ENCODE data around the gene COPZ1. TPM values are rescaled to one million over a fixed set of nuclear protein-coding genes. Genes with fewer than 3 reads are reported as not detected.
A peak's percentile ranks its signal among the peaks of the same experiment; 100 is the strongest.

Gene COPZ1
- total and polyA plus RNA-seq, 4 experiments from 2014 or later = 81.6 to 200 (median 121) TPM

DNA sequence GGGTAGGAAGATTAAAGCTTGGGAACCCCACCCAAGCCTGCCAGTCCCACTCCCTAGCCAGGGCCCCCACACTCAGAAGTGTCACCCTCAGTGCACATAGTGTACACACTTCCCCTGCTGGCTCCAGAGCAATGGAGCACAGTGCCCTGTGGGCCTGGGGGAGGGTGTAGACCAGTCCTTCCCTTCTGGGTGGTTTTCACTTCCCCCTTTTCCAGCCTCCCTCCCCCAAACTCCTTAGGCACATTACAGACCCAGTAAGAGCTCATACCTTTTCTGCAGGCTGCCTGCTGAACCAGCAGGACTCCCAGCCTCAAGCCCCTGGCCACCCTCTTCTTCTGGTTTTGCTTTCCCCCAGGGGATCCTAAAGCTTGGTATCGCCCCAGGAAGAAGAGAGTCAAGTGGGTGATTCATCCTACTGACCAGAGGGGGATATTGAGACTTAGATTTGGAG, 59.7 kb downstream of the COPZ1 start, which contains the start of gene ZNF385A:
ZNF385A (minus strand) TSS at position 143 of the 451 bp plus-strand sequence. CDS start 219 bp downstream, outside the sequence.
- Histone ChIP-seq H3K9me3 (ENCODE audit: control insufficient read depth in 1 of 2, low read length in 2 of 2) (no peaks in the 10 kb centered on the region), H3K4me3 (ENCODE audit: low read length in 2 of 2) (no peak within 1 kb of the TSS), H3K4me1 (ENCODE audit: insufficient read depth, low read length) (no peaks in the 10 kb centered on the region), H3K27me3 (ENCODE audit: insufficient read depth, low read length) (no peaks in the 10 kb centered on the region), H3K36me3 (ENCODE audit: insufficient read depth, low read length) (no peaks in the 10 kb centered on the region), H3K27ac (ENCODE audit: low read depth, low read length) (no peak within 1 kb of the TSS)
- Mint-ChIP-seq H3K4me3 (no peak within 1 kb of the TSS), H3K27ac (peak within 1 kb of the TSS in 1 of 7 donors; percentile 57), H3K4me1 (peaks cover 2 to 7% (median 5%) of the 10 kb centered on the region in 4 donors), H3K27me3 (no peaks in the 10 kb centered on the region), H3K36me3 (no peaks in the 10 kb centered on the region), H3K9me3 (no peaks in the 10 kb centered on the region)
- peak in 1 of 5 donors; percentile 5 for DNase-seq
- ChIA-PET POLR2A (ENCODE audit: partially characterized antibody) (no interaction called here), CTCF (ENCODE audit: partially characterized antibody) (interaction anchor here (10.3 kb wide), 1 partner anchor 14 kb away, joined by 108 read pairs; no protein-coding TSS in a partner anchor)
- intact Hi-C loops (cut with micrococcal nuclease) = no loop called here

DNA sequence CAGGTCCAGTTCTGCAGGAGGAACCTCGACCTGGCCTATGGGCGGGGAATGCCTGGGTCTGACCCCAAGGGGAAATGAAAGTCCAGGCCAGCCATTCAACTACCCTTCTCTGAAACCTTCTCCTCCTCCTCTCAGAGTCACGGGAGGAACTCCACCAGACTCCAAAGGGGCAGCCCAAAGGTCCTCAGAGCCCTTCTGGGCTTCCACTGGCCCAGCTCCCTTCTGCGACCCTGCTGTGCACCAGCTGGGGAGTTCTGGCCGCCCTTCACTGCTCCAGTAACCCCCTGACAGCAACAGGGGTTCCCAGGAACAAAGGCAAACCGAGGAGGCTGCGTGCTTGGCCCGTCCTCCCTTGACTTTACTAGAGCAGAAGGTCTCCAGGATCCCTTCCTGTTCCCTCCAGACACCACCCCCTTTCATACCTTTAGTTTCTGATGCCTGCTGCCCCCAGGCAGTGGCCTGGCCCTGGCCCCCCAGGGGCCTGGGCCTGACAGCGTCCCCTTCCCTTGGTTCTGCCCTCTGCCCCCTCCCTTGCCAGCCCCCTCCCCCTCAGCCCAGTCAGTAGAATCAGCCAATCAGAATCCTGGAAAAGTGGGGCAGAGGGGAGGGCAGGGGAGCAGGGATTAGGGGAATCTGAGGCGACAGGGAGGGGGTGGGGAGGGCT, 60.5 kb downstream of the COPZ1 start:
- POLR2A ChIA-PET (ENCODE audit: partially characterized antibody) = no interaction called here
- H3K4me1 Mint-ChIP-seq = peaks cover 0 to 9% (median 8%) of the 10 kb centered on the region in 4 donors
- CTCF ChIA-PET (ENCODE audit: partially characterized antibody) = interaction anchor here (10.3 kb wide), 1 partner anchor 13 kb away, joined by 108 read pairs; no protein-coding TSS in a partner anchor
- no peaks in the 10 kb centered on the region for H3K27me3 Mint-ChIP-seq
- H3K27ac Mint-ChIP-seq = no peak overlapping the region
- H3K9me3 Mint-ChIP-seq = no peaks in the 10 kb centered on the region
- no peaks in the 10 kb centered on the region for H3K36me3 Mint-ChIP-seq
- no peaks in the 10 kb centered on the region for H3K9me3 ChIP-seq (ENCODE audit: control insufficient read depth in 1 of 2, low read length in 2 of 2)
- H3K27ac ChIP-seq (ENCODE audit: low read depth, low read length) = no peak overlapping the region
- DNase-seq = peak in 1 of 5 donors; percentile 16
- H3K27me3 ChIP-seq (ENCODE audit: insufficient read depth, low read length) = no peaks in the 10 kb centered on the region
- intact Hi-C loops (cut with micrococcal nuclease) = no loop called here
- no peaks in the 10 kb centered on the region for H3K36me3 ChIP-seq (ENCODE audit: insufficient read depth, low read length)
- peaks cover 6% of the 10 kb centered on the region for H3K4me1 ChIP-seq (ENCODE audit: insufficient read depth, low read length)
- no peak overlapping the region for H3K4me3 ChIP-seq (ENCODE audit: low read length in 2 of 2)
- H3K4me3 Mint-ChIP-seq = no peak overlapping the region

DNA sequence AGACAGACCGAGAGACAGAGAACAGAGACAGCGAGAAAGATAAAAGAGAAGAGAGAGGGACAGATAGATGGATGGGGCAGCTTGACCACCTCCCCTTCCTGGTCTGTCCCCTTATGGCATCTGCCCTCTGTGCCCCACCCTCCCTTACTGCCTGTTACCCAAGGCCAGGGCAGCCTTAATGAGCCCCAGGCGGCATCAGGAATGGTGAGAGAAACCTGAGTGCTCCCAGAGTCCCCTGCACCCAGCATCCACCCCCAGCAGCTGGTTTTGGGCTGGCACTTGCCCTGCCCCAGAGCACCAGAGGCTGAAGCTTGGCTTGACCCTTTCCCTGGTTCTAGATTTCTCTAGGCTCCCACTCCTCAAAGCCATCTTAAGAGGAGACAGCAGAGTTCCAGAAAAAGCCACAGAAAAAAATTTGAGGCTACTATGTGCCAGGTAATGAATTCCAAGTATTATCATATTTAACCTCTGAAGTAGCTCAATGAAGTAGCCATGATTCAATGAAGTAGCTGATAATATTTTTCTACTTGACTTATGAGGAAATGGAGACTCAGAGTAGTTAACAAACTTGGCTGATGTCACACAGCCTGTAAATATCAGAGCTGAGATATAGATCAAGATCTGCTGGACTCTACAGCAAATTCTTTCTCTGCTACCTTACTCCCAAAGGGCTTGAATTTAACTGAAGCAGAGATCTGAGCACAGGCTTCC, 61.6 kb downstream of the COPZ1 start:
- peaks cover 2 to 19% (median 9%) of the 10 kb centered on the region in 4 donors for H3K4me1 Mint-ChIP-seq

DNA sequence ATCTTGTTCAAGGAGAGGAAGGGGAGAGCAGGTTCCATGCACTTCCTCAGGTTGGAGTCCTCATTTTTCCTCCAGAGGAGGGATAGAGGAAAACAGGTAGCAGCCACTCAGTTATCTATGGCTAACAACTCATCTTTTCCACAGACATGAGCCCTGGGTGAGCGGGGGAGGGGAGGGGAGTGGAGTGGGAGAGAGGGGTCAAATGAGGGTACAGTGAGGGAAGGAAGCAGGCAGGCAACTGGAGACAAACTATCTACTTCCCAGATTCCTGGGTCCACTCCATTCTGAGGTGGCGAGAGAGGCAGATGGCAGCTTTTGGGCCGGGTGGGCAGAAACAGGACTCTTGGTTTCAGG, 62.2 kb downstream of the COPZ1 start:
- Histone ChIP-seq H3K27me3 (ENCODE audit: insufficient read depth, low read length) (no peaks in the 10 kb centered on the region), H3K4me3 (ENCODE audit: low read length in 2 of 2) (no peak overlapping the region), H3K9me3 (ENCODE audit: control insufficient read depth in 1 of 2, low read length in 2 of 2) (no peaks in the 10 kb centered on the region), H3K27ac (ENCODE audit: low read depth, low read length) (no peak overlapping the region), H3K4me1 (ENCODE audit: insufficient read depth, low read length) (peaks cover 16% of the 10 kb centered on the region), H3K36me3 (ENCODE audit: insufficient read depth, low read length) (no peaks in the 10 kb centered on the region)
- ChIA-PET POLR2A (ENCODE audit: partially characterized antibody) (interaction anchor here (1.0 kb wide), 1 partner anchor 18 kb away, joined by 3 read pairs; no protein-coding TSS in a partner anchor), CTCF (ENCODE audit: partially characterized antibody) (interaction anchor here (1.0 to 10.3 kb wide), 6 partner anchors 8 to 136 kb away, joined by 3 to 108 read pairs (median 4); no protein-coding TSS in a partner anchor)
- no peak for DNase-seq
- Mint-ChIP-seq H3K9me3 (no peaks in the 10 kb centered on the region), H3K4me1 (peaks cover 7 to 24% (median 14%) of the 10 kb centered on the region in 4 donors), H3K27ac (peak overlapping the region in 3 of 7 donors; percentile 31 to 32 (median 32)), H3K36me3 (peaks cover 4% of the 10 kb centered on the region in 2 donors), H3K4me3 (no peak overlapping the region), H3K27me3 (no peaks in the 10 kb centered on the region)
- intact Hi-C loops (cut with micrococcal nuclease) = no loop called here

More for the DNA sequence above, 61.6 kb downstream of the COPZ1 start:
- H3K9me3 ChIP-seq (ENCODE audit: control insufficient read depth in 1 of 2, low read length in 2 of 2) = no peaks in the 10 kb centered on the region
- H3K4me3 ChIP-seq (ENCODE audit: low read length in 2 of 2) = no peak overlapping the region
- intact Hi-C loops (cut with micrococcal nuclease) = no loop called here
- ChIA-PET POLR2A (ENCODE audit: partially characterized antibody) (interaction anchor here (1.0 kb wide), 1 partner anchor 18 kb away, joined by 3 read pairs; no protein-coding TSS in a partner anchor), CTCF (ENCODE audit: partially characterized antibody) (interaction anchor here (0.8 to 10.3 kb wide), 7 partner anchors 7 to 135 kb away, joined by 3 to 108 read pairs (median 4); no protein-coding TSS in a partner anchor)
- no peaks in the 10 kb centered on the region for H3K27me3 ChIP-seq (ENCODE audit: insufficient read depth, low read length)
- Mint-ChIP-seq H3K36me3 (no peaks in the 10 kb centered on the region), H3K9me3 (no peaks in the 10 kb centered on the region), H3K4me3 (no peak overlapping the region), H3K27me3 (no peaks in the 10 kb centered on the region), H3K27ac (peak overlapping the region in 4 of 7 donors; percentile 31 to 50 (median 32))
- peaks cover 11% of the 10 kb centered on the region for H3K4me1 ChIP-seq (ENCODE audit: insufficient read depth, low read length)
- DNase-seq = no peak
- no peaks in the 10 kb centered on the region for H3K36me3 ChIP-seq (ENCODE audit: insufficient read depth, low read length)
- H3K27ac ChIP-seq (ENCODE audit: low read depth, low read length) = no peak overlapping the region

DNA sequence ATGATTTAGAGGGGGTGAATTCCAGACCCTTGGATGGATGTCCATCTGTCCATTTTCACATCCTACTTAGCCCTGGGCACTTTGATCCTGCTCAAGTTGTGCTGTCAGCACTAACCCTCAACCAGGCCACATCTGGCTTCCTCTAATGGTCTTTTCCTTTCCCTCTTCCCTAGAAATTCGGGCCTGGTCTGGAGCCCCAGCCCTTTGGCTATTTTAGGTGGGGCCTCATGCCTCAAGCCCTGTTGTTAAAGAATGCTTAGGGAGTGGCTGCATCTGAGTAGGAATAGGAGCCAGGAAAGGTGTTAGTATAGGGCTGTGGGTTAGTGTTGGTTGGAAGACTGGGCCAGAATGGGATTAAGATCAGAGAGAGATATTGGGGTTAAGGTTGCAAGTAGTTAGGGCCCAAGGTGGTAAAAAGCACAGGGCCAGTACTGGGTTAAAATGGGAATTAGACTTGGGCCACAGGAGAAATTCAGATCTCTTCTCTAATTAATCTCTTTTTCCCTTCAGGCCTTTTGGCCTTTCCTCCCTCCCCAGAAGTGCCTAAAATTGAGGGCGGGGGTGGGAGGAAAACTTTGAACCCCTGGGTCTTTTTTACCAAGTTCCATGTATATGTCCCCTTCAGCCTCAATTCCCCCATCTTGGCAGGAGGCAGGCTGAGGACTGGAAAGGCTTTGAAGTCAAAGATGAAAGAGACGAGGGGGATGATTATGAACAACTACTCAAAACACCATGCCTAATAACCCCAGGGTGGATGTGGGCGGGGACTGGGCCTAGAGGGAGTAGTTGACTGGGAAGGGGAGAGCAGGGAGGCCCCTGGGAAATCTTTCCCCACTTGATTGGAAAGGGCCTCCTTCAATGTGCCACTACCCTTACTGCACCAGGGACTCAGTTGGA, 63.6 kb downstream of the COPZ1 start:
- peak overlapping the region in 5 of 7 donors; percentile 3 to 91 (median 60) for H3K27ac Mint-ChIP-seq
- intact Hi-C loops (cut with micrococcal nuclease) = no loop called here

DNA sequence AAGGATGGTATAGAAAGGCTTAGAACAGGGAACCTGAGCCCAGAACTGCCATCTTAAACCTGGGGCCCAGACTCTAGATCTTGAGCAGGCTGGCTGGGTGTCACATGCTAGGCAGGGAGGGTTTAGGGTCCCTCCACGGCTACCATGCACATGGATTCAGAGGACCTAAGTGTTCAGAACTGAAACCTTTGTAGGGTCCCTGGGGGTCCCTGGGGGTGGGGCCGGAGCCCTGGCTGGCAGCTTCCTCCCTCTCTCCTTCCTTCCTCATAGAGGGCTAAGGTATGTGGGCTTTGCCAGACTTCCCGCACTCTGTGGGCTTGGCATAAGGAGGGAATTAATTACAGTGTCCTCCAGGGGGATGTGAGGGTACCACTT, 64.2 kb downstream of the COPZ1 start:
- peak overlapping the region in 1 of 7 donors; percentile 69 for H3K27ac Mint-ChIP-seq
- H3K4me3 Mint-ChIP-seq = no peak overlapping the region
- ChIA-PET CTCF (ENCODE audit: partially characterized antibody) (no interaction called here), POLR2A (ENCODE audit: partially characterized antibody) (no interaction called here)
- H3K27me3 ChIP-seq (ENCODE audit: insufficient read depth, low read length) = no peaks in the 10 kb centered on the region
- H3K4me1 Mint-ChIP-seq = peaks cover 18 to 39% (median 21%) of the 10 kb centered on the region in 4 donors
- peaks cover 34% of the 10 kb centered on the region for H3K4me1 ChIP-seq (ENCODE audit: insufficient read depth, low read length)
- intact Hi-C loops (cut with micrococcal nuclease) = no loop called here
- H3K4me3 ChIP-seq (ENCODE audit: low read length in 2 of 2) = no peak overlapping the region
- H3K9me3 Mint-ChIP-seq = no peaks in the 10 kb centered on the region
- H3K27me3 Mint-ChIP-seq = no peaks in the 10 kb centered on the region
- H3K36me3 Mint-ChIP-seq = peaks cover 4 to 5% of the 10 kb centered on the region in 2 donors
- DNase-seq = no peak
- H3K27ac ChIP-seq (ENCODE audit: low read depth, low read length) = no peak overlapping the region
- H3K36me3 ChIP-seq (ENCODE audit: insufficient read depth, low read length) = no peaks in the 10 kb centered on the region
- no peaks in the 10 kb centered on the region for H3K9me3 ChIP-seq (ENCODE audit: control insufficient read depth in 1 of 2, low read length in 2 of 2)

More for the DNA sequence above, 63.6 kb downstream of the COPZ1 start:
- peaks cover 27% of the 10 kb centered on the region for H3K4me1 ChIP-seq (ENCODE audit: insufficient read depth, low read length)
- peaks cover 14 to 33% (median 15%) of the 10 kb centered on the region in 4 donors for H3K4me1 Mint-ChIP-seq
- H3K4me3 Mint-ChIP-seq = peak overlapping the region in 1 of 8 donors; percentile 16
- no peaks in the 10 kb centered on the region for H3K9me3 ChIP-seq (ENCODE audit: control insufficient read depth in 1 of 2, low read length in 2 of 2)
- no peaks in the 10 kb centered on the region for H3K9me3 Mint-ChIP-seq
- H3K27ac ChIP-seq (ENCODE audit: low read depth, low read length) = no peak overlapping the region
- H3K36me3 Mint-ChIP-seq = peaks cover 4% of the 10 kb centered on the region in 2 donors
- DNase-seq = no peak
- POLR2A ChIA-PET (ENCODE audit: partially characterized antibody) = no interaction called here
- no peaks in the 10 kb centered on the region for H3K27me3 ChIP-seq (ENCODE audit: insufficient read depth, low read length)
- H3K4me3 ChIP-seq (ENCODE audit: low read length in 2 of 2) = no peak overlapping the region
- no peaks in the 10 kb centered on the region for H3K27me3 Mint-ChIP-seq
- no peaks in the 10 kb centered on the region for H3K36me3 ChIP-seq (ENCODE audit: insufficient read depth, low read length)
- CTCF ChIA-PET (ENCODE audit: partially characterized antibody) = interaction anchor here (0.9 to 10.3 kb wide), 6 partner anchors 9 to 51 kb away, joined by 3 to 108 read pairs (median 4); no protein-coding TSS in a partner anchor

Measured in CD4-positive, alpha-beta memory T cell (primary cell).